NCI-H187 treated with DMSO at 0.1 percent for 48 hours (cell line): ENCODE data around the gene SPATA25.
A peak's percentile ranks its signal among the peaks of the same experiment; 100 is the strongest.

Source experiments
- DNase-seq: peaks from one replicate; lab custom pipeline; 2025; lab: John Stamatoyannopoulos, UW

The SPATA25 gene

GRCh38 chr20:45863543-45864470 is 23.6 kb downstream of the SPATA25 start:
- no peak for DNase-seq

- DNase-seq, result no peak
Observed at GRCh38 chr20:45861221-45862075, 26.0 kb downstream of the SPATA25 start.

- no peak for DNase-seq
Observed at GRCh38 chr20:45860560-45861220, 26.7 kb downstream of the SPATA25 start.

GRCh38 chr20:45859916-45860315 is 27.5 kb downstream of the SPATA25 start:
- no peak for DNase-seq

- no peak for DNase-seq
Observed at GRCh38 chr20:45857882-45858216, 29.6 kb downstream of the SPATA25 start.

- peak; percentile 98 for DNase-seq
Observed at GRCh38 chr20:45857114-45857881, 30.1 kb downstream of the SPATA25 start, which contains the start of the genes ACOT8 and ZSWIM3. Gene ACOT8, minus strand, starts transcription at chr20:45857392. Its CDS starts 77 bp downstream, at chr20:45857315. Gene ZSWIM3, plus strand, starts transcription at chr20:45857614. Its CDS starts 212 bp downstream, at chr20:45857826.

GRCh38 chr20:45853484-45853883 is 33.9 kb downstream of the SPATA25 start:
- DNase-seq, result no peak

GRCh38 chr20:45852326-45852725 is 35.1 kb downstream of the SPATA25 start:
- no peak for DNase-seq

- no peak for DNase-seq
Observed at GRCh38 chr20:45851501-45851900, 35.9 kb downstream of the SPATA25 start.

- no peak for DNase-seq
Observed at GRCh38 chr20:45850926-45851325, 36.5 kb downstream of the SPATA25 start.

GRCh38 chr20:45850238-45850637 is 37.2 kb downstream of the SPATA25 start:
- DNase-seq, result no peak

GRCh38 chr20:45848969-45849582 is 38.3 kb downstream of the SPATA25 start:
- no peak for DNase-seq

GRCh38 chr20:45848421-45848820 is 39.0 kb downstream of the SPATA25 start:
- no peak for DNase-seq

- DNase-seq, result no peak
Observed at GRCh38 chr20:45845452-45845851, 42.0 kb downstream of the SPATA25 start.

- DNase-seq, result no peak
Observed at GRCh38 chr20:45843506-45843905, 43.9 kb downstream of the SPATA25 start.

- DNase-seq, result no peak
Observed at GRCh38 chr20:45842169-45842812, 45.1 kb downstream of the SPATA25 start.

- DNase-seq, result no peak
Observed at GRCh38 chr20:45841407-45842129, 45.9 kb downstream of the SPATA25 start.

- no peak for DNase-seq
Observed at GRCh38 chr20:45840700-45841198, 46.7 kb downstream of the SPATA25 start.

- no peak for DNase-seq
Observed at GRCh38 chr20:45836841-45837240, 50.6 kb downstream of the SPATA25 start.
